GM18505 (cell line): ENCODE measurements around the gene RUFY1.
A peak's percentile ranks its signal among the peaks of the same experiment; 100 is the strongest.
"Not testable (repeated sequence)": the region's sequence is repeated elsewhere in the genome, so short reads cannot be mapped to it uniquely, and the experiment has no call there.

Experiments used
- ATAC-seq: cut with Tn5 transposase; IDR thresholded peaks from one replicate; pipeline ENCODE4 v1.9.1; 2021; ENCODE audit not compliant: unreplicated experiment
- POLR2A ChIP-seq: IDR thresholded peaks from 4 replicates; pipeline ENCODE4 v1.6.1; 2011; ENCODE audit warnings: borderline replicate concordance; ENCODE audit not compliant: insufficient read depth, insufficient read length; ENCODE audit errors: extremely low read depth

RUFY1 gene, protein sequence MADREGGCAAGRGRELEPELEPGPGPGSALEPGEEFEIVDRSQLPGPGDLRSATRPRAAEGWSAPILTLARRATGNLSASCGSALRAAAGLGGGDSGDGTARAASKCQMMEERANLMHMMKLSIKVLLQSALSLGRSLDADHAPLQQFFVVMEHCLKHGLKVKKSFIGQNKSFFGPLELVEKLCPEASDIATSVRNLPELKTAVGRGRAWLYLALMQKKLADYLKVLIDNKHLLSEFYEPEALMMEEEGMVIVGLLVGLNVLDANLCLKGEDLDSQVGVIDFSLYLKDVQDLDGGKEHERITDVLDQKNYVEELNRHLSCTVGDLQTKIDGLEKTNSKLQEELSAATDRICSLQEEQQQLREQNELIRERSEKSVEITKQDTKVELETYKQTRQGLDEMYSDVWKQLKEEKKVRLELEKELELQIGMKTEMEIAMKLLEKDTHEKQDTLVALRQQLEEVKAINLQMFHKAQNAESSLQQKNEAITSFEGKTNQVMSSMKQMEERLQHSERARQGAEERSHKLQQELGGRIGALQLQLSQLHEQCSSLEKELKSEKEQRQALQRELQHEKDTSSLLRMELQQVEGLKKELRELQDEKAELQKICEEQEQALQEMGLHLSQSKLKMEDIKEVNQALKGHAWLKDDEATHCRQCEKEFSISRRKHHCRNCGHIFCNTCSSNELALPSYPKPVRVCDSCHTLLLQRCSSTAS

DNA sequence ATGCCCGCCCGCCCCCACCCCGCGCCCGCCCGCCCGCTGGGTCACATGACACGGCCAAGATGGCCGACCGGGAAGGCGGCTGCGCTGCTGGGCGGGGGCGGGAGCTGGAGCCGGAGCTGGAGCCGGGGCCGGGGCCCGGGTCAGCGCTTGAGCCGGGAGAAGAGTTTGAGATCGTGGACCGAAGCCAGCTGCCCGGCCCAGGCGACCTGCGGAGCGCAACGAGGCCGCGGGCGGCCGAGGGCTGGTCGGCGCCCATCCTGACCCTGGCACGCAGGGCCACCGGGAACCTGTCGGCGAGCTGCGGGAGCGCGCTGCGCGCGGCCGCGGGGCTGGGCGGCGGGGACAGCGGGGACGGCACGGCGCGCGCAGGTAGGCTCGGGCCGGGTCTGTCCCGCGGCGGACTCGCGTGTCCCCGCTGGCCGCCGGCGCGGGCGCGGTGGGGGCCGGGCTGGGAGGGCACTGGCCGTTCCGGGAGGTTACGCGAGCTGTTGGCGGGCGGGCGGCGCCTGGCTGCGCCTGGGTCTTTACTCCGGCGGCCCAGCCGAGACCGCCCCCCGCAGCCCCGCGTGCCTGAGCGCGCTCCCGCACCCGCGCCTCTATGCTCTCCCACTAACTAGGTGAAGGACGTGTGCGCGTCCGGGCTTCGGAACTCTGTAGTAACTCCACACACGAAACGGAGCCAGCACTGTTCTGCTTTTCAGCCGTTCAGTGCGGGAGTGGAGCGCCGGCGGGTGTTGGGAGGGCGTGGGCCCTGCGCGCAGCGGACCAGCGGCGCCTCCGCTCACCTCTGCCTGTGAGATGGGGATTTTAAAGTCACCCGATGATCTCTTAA lies at the start of gene RUFY1:
TSS of gene RUFY1 (plus strand) at position 44 of the 832 bp plus-strand sequence. CDS start at position 60, 16 bp downstream.
- ATAC-seq = peak; percentile 80
- TF ChIP-seq POLR2A = peak; percentile 90

DNA sequence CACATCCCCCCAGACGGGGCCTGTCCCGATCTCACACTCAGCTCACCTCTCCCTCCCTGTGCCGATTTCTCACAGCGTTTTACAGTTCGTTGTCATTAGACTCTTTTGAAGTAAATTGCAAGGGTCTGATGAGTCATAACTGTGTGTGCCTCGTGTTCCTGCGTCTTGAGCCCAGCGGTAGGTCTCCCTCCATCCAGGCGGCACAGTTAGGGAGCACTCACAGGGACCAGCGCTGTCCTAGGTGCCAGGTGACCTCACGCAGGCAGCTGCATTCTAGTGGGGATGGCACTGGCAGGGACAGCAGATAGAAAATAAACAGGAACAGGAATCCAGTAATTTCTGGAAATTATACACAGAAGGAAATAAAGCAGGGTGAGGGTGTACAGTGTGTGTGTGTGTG lies 48.4 kb upstream of the RUFY1 start:
- not testable (repeated sequence) for ATAC-seq

DNA sequence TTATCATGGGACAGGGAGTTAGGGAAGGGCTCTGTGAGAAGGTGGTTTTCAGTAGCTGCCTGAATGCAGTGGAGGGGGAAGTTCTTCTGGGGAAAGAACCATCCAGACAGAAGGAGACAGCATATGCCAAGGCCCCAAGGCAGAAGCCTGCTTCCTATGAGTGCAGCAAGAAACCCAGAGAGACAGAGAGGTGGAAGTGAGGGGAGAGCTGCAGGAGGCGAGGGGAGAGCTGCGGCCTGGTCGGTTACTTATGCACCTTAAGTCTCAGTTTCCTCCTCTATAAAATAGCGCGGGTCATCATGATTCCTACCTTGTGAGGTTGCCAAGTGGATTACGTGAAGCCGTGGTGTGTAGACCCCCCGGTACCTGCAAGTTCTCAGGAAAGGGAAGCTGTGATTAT lies 47.9 kb upstream of the RUFY1 start:
- not testable (repeated sequence) for ATAC-seq

DNA sequence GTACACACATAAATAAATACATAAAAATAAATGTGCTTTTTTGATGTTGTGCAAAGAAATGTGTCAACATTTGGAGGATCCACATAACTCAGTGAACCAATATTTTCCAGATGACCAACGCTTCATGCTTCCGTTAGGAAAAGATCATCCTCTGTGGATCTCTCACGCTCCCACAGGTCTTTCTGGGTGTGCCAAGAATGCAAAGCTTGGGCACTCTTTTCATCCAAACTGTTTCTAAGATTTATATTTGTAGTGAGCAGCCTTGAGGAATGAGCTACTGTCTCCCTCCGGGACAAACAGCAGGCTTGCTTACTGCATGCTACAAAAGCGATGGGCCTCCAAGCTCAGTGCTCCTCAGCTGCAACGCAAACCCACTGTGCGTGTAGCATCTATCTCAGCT lies 46.2 kb upstream of the RUFY1 start:
- TF ChIP-seq POLR2A = no peak
- ATAC-seq = no peak

DNA sequence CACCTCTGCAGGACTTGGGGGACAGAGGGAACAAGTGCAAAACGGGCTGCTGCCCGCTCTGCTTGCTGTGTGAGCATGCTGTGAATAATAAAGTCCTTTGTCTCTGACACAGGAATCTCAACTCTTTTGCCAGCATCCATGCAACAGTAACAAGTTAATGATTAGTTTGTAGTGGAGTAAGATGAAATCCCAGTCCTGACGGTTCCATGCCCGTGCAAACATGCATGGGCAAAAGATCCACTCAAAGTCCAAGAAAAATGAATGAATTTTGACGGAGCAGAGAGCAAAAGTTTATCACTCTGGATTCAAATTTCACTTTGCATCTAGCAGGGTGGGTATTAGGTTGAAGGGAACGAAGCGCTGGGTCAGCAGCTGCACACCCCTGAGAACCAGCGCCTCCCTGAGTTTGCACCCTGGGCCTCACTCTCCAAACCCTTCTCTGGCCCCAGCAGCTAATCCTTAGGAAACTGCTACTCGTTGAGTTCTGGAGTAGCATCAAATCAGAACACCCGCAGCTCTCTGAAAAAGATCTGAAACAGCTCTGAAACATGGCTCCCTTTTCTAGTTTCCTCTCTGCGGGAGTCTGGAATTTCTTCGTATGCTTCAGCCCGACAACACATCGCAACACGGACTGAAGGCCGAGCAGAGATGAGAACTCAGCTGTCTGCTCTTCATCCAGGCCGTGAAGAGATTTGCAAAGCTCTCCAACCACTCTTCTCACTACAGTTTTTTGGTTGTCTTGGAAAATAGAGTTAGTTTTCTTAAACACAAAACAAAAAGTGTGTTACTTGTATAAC lies 45.6 kb upstream of the RUFY1 start:
- ATAC-seq = no peak
- TF ChIP-seq POLR2A = no peak

DNA sequence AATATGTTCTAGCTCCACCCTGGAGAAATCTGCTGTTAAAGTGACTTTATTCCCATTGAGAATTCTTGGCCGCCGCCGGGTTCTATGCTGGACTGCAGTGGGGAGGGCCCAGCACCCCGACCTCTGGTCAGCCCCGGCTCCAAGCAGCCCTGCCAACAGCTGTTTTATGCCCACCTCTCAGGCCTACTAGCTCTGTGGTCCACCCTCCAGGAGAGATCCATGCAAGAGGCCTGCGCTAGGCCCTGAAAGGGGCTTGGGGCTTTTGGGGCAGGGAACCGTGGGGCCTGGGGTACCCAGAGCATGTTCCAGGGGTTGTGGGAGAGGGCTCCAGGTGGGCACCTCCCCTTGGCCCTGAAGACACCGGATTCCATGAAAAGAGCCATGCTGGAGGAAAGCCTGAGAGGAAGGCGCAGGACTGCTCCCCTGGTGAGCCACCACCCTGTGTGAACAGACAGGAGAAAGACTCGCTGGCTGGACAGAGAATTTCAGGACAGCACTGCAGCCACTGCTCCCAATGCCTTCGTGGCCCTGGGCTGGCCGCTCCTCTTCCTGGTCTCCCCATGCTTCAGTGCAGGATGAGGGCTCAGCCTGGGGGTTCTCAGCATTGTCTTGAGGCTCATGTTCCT lies 44.6 kb upstream of the RUFY1 start:
- TF ChIP-seq POLR2A = no peak
- ATAC-seq = no peak

DNA sequence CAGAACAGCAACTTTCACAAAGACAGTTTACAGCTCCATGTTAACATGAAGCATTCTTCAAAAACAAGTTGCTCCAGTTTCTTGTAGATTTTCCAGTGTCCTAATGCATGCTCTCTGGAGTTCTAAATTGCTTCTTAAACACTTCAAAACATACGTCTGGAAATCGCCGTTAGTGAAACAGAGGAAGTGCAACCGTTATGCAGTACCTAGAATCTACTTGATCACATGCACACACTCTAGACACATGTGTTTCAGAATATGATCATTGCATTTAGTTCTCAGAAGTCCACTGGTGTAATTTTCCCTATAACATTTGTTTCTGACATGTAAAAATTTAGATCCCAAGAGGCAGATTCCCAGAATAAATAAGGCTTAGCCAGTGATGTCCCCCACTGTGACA lies 41.1 kb upstream of the RUFY1 start:
- no peak for TF ChIP-seq POLR2A
- ATAC-seq = no peak

DNA sequence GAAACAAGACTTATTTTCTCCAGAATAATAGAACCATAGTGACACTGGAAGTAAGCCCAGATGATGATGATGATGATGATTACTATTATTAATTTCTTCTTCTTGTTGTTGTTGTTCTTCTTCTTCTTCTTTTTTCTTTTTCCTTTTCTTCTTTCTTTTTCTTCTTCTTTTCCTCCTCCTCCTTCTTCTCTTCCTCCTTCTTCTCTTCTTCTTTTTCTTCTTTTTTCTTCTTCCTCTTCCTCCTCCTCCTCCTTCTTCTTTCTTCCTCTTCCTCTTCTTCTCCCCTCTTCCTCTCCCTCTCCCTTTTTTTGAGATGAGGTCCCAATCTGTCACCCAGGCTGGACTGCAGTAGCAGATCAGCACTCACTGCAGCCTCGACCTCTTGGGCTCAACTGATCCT lies 40.5 kb upstream of the RUFY1 start:
- ATAC-seq = no peak
- TF ChIP-seq POLR2A = no peak

DNA sequence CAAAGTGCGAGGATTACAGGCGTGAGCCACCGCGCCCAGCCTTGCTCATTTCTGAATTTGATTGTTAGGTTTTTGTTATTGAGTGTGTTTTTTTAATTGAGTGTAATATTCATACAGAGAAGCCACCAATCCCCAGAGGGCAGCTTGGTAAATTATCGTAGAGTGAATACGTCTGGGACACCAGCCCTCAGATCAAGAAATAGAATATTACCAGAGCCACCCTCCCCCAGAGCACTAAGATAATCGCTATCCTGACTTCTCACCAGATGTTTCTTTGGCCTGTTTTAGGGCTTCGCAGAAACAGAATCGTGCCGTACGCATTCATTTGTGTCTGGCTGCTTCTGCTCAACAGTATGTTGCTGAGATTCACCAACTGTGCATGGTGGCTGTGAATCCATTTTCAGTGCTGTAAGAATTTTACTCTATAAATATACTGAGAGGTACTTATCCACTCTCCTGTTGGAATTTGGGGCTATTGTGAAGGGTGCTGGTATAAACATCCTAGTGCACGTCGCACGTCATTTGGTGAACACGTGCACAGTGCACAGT lies 37.8 kb upstream of the RUFY1 start:
- no peak for ATAC-seq
- TF ChIP-seq POLR2A = no peak

DNA sequence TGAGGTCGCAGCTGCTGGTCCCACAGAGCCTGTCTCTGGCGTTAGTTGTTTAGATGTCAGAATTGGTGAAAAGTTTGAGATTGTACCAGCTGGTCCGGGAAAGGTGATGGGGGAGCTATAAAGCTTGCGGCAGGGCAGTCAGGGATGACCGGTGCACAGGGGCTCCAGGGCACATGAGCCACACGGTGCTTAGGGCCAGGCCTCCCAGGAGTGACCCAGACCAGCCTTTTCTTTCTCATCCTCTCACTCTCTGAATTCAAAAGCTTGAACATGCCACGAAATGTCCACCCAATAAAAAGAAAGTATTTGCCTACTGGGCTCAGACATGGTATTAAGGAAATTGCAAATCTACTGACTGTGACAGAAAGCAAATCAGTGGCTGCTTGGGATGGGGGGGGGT lies 34.9 kb upstream of the RUFY1 start:
- not testable (repeated sequence) for ATAC-seq

DNA sequence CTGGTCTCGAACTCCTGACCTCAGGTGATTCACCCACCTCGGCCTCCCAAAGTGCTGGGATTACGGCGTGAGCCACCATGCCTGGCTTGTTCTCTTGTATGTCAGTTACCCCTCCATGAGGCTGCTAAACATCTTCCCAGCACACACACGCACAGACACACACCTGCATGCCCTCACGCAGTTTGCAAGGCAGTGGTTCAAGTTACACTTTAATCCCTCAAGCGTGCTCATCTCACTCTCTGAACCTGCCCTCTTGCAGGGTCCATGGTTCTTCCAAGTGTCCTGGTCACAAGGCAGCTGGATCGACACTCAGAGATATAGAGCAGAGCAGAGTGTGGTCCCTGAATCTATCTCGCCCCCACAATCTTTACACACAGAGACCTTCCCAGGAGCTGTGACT lies 34.1 kb upstream of the RUFY1 start:
- no peak for TF ChIP-seq POLR2A
- no peak for ATAC-seq

DNA sequence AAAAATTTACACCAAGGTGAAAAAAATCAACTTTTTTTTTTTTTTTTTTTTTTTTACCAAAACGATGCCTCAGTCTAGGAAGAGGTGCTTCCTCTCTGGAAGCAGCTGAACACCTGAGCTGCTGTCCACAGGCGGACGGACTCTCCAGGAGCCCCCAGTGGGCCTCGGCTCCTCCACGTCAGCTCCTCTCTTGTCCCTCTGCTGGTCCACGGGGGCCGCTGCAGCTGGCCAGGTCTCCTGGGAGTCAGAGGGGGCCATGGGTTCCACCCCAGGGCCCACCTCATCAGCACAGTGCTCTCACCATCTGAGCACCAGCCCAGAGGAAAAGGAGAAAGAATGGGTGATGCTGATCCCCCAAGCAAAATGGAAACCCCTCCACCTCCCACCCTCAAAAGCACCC lies 32.6 kb upstream of the RUFY1 start:
- not testable (repeated sequence) for ATAC-seq

DNA sequence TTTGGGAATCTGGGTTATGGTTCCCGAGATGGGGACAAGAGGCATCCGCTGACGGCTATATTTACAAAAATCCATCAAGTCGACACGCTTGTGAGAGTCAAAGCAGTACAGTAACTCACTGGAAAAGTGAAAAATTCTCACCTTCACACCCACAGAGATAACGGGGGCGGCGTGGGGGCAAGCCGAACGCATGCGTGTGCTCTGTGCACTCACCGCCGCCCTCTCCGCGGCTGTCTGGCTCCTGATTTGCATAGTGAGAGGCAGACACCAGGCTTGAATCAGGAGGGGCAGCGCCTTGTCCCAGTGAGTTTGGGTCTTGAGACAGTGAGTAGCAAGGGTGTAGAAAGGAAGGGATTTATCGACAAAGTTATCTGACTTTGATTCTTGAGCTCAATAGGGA lies 32.0 kb upstream of the RUFY1 start:
- not testable (repeated sequence) for ATAC-seq

DNA sequence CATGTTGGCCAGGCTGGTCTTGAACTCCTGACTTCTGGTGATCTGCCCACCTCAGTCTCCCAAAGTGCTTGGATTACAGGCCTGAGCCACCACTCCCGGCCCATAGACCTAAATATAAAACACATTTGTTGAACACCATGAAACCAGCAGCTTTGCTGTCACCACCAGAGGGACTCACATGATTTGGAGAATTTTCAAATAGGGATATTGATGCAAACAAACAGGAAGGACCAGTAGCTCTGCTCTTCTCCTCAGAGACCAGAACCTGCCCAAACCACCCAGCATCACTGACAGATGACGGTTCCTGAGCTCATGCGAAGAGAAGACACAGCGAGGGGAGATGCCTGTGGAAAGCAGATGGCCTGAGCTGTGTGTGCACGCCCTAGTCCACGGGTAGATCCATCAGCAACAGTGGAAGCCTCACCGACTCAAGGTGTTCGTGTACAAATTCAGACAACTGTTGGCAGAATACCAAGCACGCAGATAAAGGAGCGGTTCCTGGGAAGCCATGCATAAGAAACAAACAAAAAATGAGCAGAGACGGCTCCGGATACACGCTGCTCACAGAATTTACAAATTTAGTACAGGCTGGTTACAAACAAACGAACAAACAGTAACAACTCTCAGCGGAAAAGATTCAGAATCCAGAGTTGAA lies 30.8 kb upstream of the RUFY1 start:
- not testable (repeated sequence) for ATAC-seq

DNA sequence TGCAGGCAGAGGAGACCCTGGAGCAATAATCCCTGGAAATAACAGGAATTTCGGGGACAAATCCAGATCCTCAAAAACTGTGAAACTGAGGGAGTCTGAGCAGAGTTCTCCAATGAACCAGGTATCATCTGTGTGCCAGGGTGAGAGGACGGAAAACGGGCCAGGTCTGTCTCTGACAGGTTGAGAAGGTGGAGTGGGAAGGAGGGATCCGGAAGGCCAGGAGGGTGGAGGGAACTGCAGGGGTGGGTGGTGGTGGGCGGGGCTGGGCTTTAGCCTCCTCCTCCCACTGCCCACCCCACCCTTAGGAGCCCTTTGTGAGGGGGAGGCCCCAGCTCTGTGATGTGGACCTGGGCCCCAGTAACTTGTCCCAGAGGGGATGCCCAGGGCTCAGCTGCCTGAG lies 28.2 kb upstream of the RUFY1 start:
- not testable (repeated sequence) for ATAC-seq
